GM12875 (cell line): ENCODE data around the gene BBS7.

Source experiments
- H3K4me3 ChIP-seq: one replicate; pipeline ENCODE4 v1.5.1; 2011; ENCODE audit warnings: low read depth, low read length, control low read depth
- CTCF ChIP-seq: IDR thresholded peaks from 2 replicates; pipeline ENCODE4 v1.5.1; 2011; ENCODE audit warnings: low read depth, mild to moderate bottlenecking, control low read depth, inconsistent platforms, low read length, moderate library complexity, borderline replicate concordance; ENCODE audit not compliant: insufficient read depth

Gene BBS7

GRCh38 chr4:121869841-121870822 lies at the start of gene BBS7:
Gene BBS7 (minus strand): TSS chr4:121870474. CDS start chr4:121870313, 161 bp downstream.
- TF ChIP-seq CTCF, result no peak
- H3K4me3 ChIP-seq, result peak within 1 kb of the TSS; percentile 88

DNA sequence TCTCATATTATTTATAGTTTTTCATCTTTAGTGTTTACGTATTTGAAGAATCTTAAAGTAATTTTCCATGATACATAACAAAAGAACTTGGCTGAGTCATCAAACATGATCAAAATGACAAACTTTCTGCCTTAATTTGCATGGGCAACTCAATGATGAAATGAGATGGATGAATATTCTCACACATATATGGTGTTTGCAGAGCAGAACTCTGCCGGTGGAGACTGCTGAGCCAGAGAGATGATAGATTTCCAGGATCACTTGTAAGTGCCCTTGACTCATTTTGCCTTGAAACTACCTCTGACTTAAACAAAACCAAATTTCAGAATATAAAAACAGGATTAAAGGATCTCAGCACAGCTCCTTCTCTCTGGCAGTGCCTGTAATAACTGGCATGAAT lies 43.4 kb upstream of the BBS7 start:
- TF ChIP-seq CTCF, result no peak
- H3K4me3 ChIP-seq, result no peak overlapping the region

GRCh38 chr4:121908346-121908745 lies 38.1 kb upstream of the BBS7 start:
- TF ChIP-seq CTCF, result no peak

GRCh38 chr4:121900132-121900983 lies 30.1 kb upstream of the BBS7 start:
- H3K4me3 ChIP-seq, result no peak overlapping the region
- peak; percentile 61 for TF ChIP-seq CTCF

More at GRCh38 chr4:121908346-121908745, 38.1 kb upstream of the BBS7 start:
- H3K4me3 ChIP-seq, result no peak overlapping the region

- TF ChIP-seq CTCF, result no peak
- no peak overlapping the region for H3K4me3 ChIP-seq
Observed at GRCh38 chr4:121898150-121898549, 27.9 kb upstream of the BBS7 start.

DNA sequence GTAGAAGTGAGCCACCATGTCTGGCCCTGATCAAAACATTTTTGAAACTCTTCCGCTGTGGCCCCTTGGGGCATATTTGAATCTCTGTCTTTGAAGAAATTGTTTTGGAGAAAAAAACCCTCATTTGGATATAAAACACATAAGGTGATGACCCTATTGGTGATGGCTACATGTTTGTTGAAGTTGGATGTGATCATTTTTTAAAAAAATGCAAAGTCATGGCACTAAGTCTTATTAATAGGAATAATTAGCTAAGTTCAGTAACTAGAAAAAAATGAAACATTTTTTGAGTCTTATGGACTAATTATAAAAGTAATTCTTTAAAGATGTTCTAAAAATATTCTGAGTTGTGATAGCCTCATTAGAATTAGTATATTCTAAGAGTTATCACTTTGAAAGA lies 17.9 kb upstream of the BBS7 start:
- H3K4me3 ChIP-seq, result no peak overlapping the region
- TF ChIP-seq CTCF, result no peak
